GM21576 (cell line): ENCODE measurements around the gene NBEAL2.

Experiments used
- ATAC-seq: cut with Tn5 transposase; IDR thresholded peaks from one replicate; pipeline ENCODE4 v1.9.1; 2021; ENCODE audit warnings: mild to moderate bottlenecking, moderate library complexity; ENCODE audit not compliant: unreplicated experiment

NBEAL2 gene

DNA sequence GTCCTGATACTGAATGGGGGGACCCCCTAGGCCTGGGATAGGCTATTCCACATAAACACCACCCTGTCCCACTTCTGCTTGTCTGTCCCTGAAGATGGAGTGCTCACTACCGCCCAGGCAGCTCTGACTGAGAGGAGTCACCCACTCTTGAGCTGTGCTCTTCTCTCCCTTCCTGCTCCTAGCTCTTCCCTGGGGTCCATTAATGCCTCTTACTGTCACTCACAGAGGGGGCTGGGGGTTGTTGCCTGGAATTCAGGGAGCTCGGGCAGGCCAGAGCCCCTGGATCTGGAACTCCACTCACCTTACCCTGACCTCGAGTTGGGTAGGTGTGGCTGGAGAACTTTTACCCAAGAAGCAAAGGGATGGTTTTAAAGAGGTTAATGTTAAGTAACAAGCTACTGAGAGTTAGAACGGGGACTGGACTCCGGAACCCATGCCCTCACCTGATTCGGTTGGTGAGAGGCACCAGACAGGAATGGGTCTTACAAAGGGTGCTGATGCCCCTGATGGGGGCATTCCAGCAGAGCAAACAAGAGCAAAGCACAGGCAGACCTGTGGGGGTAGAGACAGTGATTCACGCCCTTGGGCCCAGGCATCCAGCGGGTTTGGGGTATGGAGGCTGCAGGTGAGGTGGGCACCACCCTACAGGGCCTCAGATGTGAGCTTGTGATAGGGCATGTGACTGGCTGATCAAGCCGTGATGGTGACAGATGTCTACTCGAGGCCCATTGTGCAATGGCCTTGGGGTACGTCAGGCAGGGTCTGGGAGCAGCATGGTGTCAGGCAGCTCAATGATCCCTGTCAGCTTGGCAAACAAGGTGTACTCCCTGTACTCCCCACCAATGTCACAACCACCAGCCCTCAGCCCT lies 5.4 kb downstream of the NBEAL2 start:
- ATAC-seq = no peak

DNA sequence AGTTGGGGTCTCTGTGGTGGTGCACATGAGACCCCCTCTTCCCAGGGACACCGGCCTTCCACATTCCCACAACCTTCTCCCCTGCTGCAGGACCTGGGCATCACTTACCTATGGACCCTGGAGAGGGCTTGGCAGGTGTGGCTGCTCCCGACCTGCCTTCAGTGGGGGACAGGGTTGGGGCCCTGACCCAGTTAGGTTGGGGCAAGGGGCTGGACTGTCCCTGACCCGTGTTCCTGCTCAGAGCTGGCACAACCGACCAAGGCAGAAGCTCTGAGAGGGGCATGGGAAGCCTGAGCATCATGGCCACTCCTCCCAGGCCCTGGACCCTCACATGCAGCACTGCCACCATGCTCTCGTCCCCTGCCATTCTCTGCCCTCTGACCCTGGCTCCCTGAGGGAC lies 6.1 kb downstream of the NBEAL2 start:
- no peak for ATAC-seq

GRCh38 chr3:46986055-46986730 lies 6.7 kb downstream of the NBEAL2 start:
- no peak for ATAC-seq

DNA sequence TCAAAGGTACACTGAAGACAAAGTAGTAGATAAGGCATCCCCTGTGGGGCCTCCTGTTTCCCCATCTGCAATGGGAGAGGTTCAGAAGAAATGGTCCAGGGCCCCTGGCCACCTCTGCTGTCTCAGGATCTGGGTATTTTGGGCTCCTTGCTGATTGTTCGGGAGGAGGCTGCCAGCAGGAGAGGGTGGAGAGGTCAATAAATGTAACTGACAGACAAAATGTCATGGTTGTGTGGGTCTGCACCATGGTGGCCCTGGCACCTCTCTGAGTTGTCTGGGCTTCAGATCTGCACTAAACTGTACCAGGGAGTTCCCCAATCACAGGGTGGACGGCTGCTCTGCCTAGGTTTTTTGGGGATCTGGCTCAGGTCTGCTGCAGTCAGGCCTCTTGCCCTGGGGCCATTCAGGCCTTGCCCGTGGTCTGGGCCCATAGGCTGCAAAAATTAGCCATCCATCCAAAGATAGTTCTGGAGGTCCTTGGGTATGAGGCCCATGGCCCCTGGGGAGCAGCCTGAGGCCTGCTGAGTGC lies 7.4 kb downstream of the NBEAL2 start:
- ATAC-seq = no peak

- ATAC-seq = no peak
Observed at GRCh38 chr3:46987319-46987742, 7.9 kb downstream of the NBEAL2 start.

DNA sequence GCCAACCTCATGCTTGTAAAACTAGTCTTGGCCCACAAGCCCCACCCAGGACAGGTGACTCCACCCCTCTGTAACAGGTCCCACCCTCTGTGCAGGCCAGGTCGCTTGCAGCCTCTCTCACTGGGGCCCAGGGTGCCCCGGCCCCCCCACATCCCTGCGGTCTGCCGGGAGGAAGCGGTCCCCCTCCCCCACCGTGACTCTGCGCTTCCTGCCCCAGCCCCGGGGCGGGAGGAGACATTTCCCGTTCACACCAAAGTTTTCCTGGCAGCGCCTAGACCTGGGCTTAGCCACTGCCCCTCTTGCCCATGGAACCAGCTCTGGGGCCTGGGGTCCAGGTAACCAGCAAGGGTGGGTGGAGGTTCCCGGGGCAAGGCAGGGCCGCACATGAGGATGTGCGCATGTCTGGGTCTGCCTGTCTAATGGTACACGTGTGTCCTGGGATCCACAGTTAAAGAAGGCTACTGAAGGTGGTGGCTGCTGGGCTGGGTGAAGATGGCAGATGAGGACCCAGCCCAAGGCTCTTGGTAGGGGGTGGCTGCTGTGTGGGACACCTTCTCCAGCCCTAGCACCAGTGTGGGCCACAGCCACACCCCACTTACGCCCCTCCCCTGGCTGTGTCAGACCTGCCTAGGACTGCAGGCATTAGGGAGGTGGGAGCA lies 8.4 kb downstream of the NBEAL2 start:
- ATAC-seq = peak; percentile 67

GRCh38 chr3:46988616-46989015 lies 9.2 kb downstream of the NBEAL2 start:
- no peak for ATAC-seq

DNA sequence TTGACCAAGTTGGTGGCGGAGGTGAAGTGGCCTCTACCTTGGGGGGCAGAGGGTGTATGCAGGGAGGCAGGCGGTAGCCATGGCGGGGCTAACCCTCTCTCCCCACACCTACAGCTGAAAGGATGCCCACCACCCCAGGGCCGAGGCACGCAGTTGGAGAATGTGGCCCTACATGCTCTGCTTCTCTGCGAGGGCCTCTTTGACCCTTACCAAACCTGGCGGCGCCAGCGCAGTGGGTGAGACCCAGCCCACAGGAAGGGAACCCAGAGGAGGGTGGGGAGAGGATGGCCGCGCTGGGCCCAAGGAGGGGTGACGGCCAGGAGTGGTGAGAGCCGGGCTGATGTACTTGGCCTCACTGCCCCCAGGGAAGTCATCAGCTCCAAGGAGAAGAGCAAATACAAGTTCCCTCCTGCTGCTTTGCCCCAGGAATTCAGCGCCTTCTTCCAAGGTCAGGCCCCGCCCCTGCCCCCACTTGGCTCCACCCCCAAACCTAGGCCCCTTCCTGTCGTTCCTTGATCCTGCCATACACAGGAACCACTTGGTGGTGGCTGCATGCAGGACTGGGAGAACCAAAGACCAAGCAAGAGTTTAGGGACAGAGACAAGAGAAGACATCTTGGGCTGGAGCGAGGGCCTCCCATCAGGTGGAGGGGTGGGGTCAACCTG lies 9.8 kb downstream of the NBEAL2 start:
- no peak for ATAC-seq

DNA sequence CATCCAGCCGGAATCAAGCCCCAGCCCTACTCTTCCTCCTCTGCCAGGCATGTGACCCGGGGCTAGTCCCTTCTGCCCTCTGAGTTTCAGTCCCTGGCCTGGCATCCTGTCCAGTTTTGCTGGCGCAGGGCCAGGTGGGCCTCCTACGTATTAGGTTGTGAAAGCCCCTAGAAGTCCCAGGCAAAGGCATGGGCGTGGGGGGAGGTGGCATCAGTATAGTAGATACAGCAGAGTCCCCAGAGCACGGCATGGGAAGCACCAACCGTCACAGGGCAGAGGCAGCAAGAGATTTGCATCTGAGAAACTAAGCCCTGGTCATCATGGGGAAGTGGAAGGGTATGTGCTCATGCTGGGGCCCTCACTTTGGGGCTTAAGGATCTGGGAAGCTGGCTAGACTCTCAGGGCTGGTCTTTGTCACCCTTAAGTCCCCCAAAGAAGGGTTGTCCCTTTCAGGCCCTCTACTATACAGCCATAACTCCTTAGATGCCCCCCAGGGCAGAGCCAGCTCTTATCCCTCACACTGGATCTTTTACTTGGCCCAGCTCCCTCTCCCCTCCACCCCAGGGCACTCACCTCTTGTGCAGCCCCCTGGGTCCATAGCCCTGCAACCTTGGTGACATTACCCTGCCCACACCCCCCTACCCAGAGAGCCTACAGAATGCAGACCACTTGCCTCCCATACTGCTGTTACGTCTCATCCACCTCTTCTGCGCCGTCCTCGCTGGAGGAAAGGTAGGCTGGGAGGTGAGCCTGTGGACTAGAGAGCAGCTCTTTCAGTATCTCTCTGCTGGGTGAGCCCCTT lies 11.3 kb downstream of the NBEAL2 start:
- ATAC-seq = no peak

GRCh38 chr3:46991406-46992165 lies 12.1 kb downstream of the NBEAL2 start:
- no peak for ATAC-seq

DNA sequence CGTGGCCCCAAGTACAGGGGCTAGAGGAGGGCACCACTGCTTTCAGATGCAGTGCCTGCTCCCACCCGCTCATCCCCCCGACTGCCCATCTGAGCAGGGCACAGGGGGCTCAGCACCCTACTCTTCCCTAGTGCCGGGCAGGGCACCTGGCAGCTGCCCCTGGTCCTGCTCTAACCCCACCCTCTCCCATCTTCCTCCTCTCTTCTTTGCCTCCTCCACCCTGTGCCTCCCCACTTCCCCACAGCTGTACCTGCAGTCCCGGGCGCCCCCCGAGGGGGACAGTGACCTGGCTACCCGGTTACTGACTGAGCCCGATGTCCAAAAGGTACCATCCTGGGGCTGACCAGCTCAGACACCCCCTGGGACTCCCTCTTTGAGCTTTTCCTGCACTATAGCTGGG lies 12.8 kb downstream of the NBEAL2 start:
- no peak for ATAC-seq

GRCh38 chr3:46993292-46993691 lies 13.8 kb downstream of the NBEAL2 start:
- ATAC-seq = no peak

- ATAC-seq = no peak
Observed at GRCh38 chr3:46993986-46994385, 14.5 kb downstream of the NBEAL2 start.

DNA sequence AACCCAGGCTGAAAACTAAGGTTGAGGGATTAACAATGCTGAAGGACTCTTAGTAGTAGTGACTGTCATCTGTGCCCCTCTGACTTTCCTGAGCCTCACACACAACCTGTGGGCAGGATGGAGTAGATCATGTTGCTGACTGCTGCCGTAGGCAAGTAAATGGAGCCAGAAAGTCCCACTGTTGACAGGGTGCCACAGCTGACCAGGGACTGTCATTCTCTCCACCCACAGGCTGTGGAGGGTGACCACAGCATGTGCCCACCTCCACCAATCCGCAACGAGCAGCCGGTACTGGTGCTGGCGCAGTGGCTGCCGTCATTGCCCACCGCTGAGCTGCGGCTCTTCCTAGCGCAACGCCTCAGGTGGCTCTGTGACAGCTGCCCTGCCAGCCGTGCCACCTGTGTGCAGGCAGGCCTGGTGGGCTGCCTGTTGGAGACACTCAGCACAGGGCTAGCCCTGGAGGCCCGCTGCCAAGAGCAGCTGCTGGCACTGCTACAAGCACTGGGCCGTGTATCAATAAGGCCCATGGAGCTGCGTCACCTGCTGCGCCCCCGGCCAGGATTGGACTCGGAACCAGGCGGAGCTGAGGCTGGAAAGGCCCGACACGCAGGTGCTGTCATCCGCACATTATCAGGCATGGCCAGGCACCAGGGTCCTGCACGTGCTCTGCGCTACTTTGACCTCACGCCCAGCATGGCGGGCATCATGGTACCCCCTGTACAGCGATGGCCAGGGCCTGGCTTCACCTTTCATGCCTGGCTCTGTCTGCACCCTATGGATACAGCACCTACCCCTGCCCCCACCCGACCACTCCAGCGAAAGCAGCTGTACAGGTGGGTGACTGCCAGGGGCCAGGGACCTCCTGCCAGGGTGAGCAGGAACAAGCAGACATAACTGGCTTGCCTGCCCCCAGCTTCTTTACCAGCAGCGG lies 15.6 kb downstream of the NBEAL2 start:
- ATAC-seq = no peak

DNA sequence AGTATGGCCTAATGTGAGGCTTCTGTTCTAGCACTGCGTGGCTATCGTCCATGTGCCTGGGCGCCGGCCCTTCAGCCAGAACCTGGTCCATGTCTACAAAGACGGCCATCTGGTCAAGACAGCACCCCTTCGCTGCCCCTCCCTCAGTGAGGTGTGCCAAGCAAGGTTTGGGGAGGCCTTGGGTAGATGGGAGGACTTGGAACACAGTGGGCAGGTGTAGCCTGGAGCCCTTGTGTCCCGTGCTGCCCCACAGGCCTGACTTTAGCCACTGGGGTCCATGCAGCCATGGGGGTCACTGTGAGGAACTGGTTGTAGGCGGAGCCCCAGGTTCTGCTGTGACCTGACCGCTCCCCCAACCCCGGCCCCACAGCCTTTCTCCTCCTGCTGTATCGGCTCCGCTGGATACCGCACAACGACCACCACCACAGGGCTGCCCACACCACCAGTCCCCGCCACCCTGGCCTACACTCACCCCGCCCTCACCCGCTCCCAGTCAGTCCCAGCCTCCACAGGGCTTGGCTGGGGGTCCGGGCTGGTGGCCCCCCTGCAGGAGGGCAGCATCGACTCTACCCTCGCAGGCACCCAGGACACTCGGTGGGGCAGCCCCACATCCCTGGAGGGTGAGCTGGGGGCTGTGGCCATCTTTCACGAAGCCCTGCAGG lies 16.6 kb downstream of the NBEAL2 start:
- no peak for ATAC-seq

GRCh38 chr3:46996689-46997452 lies 17.4 kb downstream of the NBEAL2 start:
- no peak for ATAC-seq

- ATAC-seq = no peak
Observed at GRCh38 chr3:46997453-46998091, 18.1 kb downstream of the NBEAL2 start.
